Gastrocnemius medialis (tissue), 4 donors: ENCODE results near the gene TMEM234. TPM values are rescaled to one million over a fixed set of nuclear protein-coding genes. Genes with fewer than 3 reads are reported as not detected.
A peak's percentile ranks its signal among the peaks of the same experiment; 100 is the strongest.

ENCODE experiments used
- ATAC-seq, 2 donors: fragments of 150-250 bp; one replicate each; pipeline ENCODE4 v1.9.1; 2016
- DNase-seq, 2 donors: peaks; one replicate each; pipeline ENCODE4 v3.0.0-alpha.2; 2019
- H3K27ac ChIP-seq, 4 donors: fragments of 200-600 bp; sonication (generic); 1 replicate in 1 of 4; 2 replicates in 3 of 4; pipeline ENCODE4 v1.5.1; 2016 to 2018; ENCODE audit warnings: mild to moderate bottlenecking in 2 of 4, moderate library complexity in 1 of 4
- H3K27me3 ChIP-seq, 3 donors: fragments of 200-600 bp; sonication (generic) in 2 of 3; 1 replicate in 1 of 3; 2 replicates in 2 of 3; pipeline versions ENCODE4 v1.5.1 to v1.6.0; 2016 to 2019; ENCODE audit warnings: mild to moderate bottlenecking in 1 of 3, moderate library complexity in 1 of 3
- H3K36me3 ChIP-seq, 2 donors: fragments of 200-600 bp; sonication (generic) in 1 of 2; one replicate each; pipeline ENCODE4 v1.5.1; 2017 to 2018
- H3K4me1 ChIP-seq, 2 donors: fragments of 200-600 bp; sonication (generic) in 1 of 2; one replicate each; pipeline ENCODE4 v1.5.1; 2016 to 2017; ENCODE audit warnings: mild to moderate bottlenecking in 2 of 2
- H3K4me3 ChIP-seq, 4 donors: fragments of 200-600 bp; sonication (generic) in 3 of 4; 1 replicate in 1 of 4; 2 replicates in 3 of 4; pipeline ENCODE4 v1.5.1; 2016 to 2019; ENCODE audit warnings: mild to moderate bottlenecking in 2 of 4
- H3K9me3 ChIP-seq, 3 donors: fragments of 200-600 bp; sonication (generic) in 2 of 3; 1 replicate in 1 of 3; 2 replicates in 2 of 3; pipeline ENCODE4 v1.5.1; 2016 to 2019
- CTCF ChIP-seq, 5 experiments: fragments of 450-650 bp in 3 of 5; fragments of 200-600 bp in 2 of 5; sonication (generic) in 2 of 5; IDR thresholded peaks in 4 of 5; conservative IDR thresholded peaks in 1 of 5; 1 replicate in 4 of 5; 2 replicates in 1 of 5; pipeline ENCODE4 v1.5.1; 2016 to 2019; ENCODE audit warnings: antibody characterized with exemption in 5 of 5, mild to moderate bottlenecking in 3 of 5, moderate library complexity in 3 of 5
- POLR2A ChIP-seq, 2 donors: fragments of 450-650 bp; IDR thresholded peaks; one replicate each; pipeline ENCODE4 v1.6.1; 2017; ENCODE audit warnings: antibody characterized with exemption in 2 of 2, mild to moderate bottlenecking in 2 of 2, moderate library complexity in 2 of 2
- in situ Hi-C, 4 donors: fragments of 200-750 bp; cut with MboI; loops; one replicate each; pipeline versions ENCODE4 v1.15.0 to v1.8.0; 2017; ENCODE audit warnings: low sequenced_read_pairs in 4 of 4
- intact Hi-C: fragments of 100-400 bp; cut with DNase I; formaldehyde crosslinking; loops from one replicate; pipeline ENCODE4 v1.15.1; 2023; ENCODE audit warnings: low total_unique reads
- total RNA-seq, 4 donors: library from RNA; depleted of rRNA; stranded (reverse); fragments of >200 nt; gene quantifications; one replicate each; pipeline versions ENCODE4 v1.1.0 to v1.2.3, GENCODE V29; 2016

The TMEM234 gene
- total RNA-seq, 4 donors from 2014 or later, result 1.6 to 4.6 (median 4.4) TPM

- intact Hi-C loops, result no loop called here
- no peaks in the 10 kb centered on the region for H3K36me3 ChIP-seq
- in situ Hi-C loops, result no loop called here
- peak within 1 kb of the TSS; percentile 47 to 73 (median 70) for H3K27ac ChIP-seq
- TF ChIP-seq CTCF (IDR thresholded peaks at IDR 0.05 in 4 of 5, conservative IDR thresholded peaks at IDR 0.05 in 1 of 5) (no peak), POLR2A (IDR thresholded peaks at IDR 0.05) (no peak)
- peaks cover 16 to 38% of the 10 kb centered on the region in 2 donors for H3K4me1 ChIP-seq
- H3K4me3 ChIP-seq, result no peak within 1 kb of the TSS
- no peaks in the 10 kb centered on the region for H3K27me3 ChIP-seq
- DNase-seq (no peak), ATAC-seq (no peak)
- no peaks in the 10 kb centered on the region for H3K9me3 ChIP-seq
These were observed 29.0 kb upstream of the TMEM234 start, which contains the start of gene LCK for GRCh38 chr1:32250893-32251716. LCK (plus strand) TSS chr1:32251265; CDS start chr1:32274330, 23,065 bp downstream.

- peak overlapping the region; percentile 64 to 76 (median 70) for H3K27ac ChIP-seq
- TF ChIP-seq CTCF (IDR thresholded peaks at IDR 0.05 in 4 of 5, conservative IDR thresholded peaks at IDR 0.05 in 1 of 5), result no peak
- TF ChIP-seq POLR2A (IDR thresholded peaks at IDR 0.05), result peak in 1 of 2 donors; percentile 19
- no peaks in the 10 kb centered on the region for H3K27me3 ChIP-seq
- DNase-seq (peak in 1 of 2 donors; percentile 35), ATAC-seq (peak; percentile 23 to 35)
- intact Hi-C loops, result no loop called here
- H3K4me1 ChIP-seq, result peaks cover 16 to 49% of the 10 kb centered on the region in 2 donors
- H3K36me3 ChIP-seq, result no peaks in the 10 kb centered on the region
- in situ Hi-C loops, result no loop called here
- no peaks in the 10 kb centered on the region for H3K9me3 ChIP-seq
- no peak overlapping the region for H3K4me3 ChIP-seq
These were observed 27.8 kb upstream of the TMEM234 start for GRCh38 chr1:32249831-32250525.

- Histone ChIP-seq H3K4me1 (peaks cover 16 to 50% of the 10 kb centered on the region in 2 donors), H3K27me3 (no peaks in the 10 kb centered on the region), H3K9me3 (no peaks in the 10 kb centered on the region), H3K36me3 (no peaks in the 10 kb centered on the region), H3K27ac (peak overlapping the region; percentile 64 to 76 (median 70)), H3K4me3 (no peak overlapping the region)
- ATAC-seq, result peak; percentile 23 to 63
- DNase-seq, result peak; percentile 28 to 70
- peak; percentile 71 to 82 (median 75) for TF ChIP-seq CTCF (IDR thresholded peaks at IDR 0.05 in 4 of 5, conservative IDR thresholded peaks at IDR 0.05 in 1 of 5)
- TF ChIP-seq POLR2A (IDR thresholded peaks at IDR 0.05), result no peak
- intact Hi-C loops (no loop called here), in situ Hi-C loops (no loop called here)
These were observed 26.1 kb upstream of the TMEM234 start for GRCh38 chr1:32247983-32248889.

- DNase-seq, result no peak
- intact Hi-C loops (no loop called here), in situ Hi-C loops (no loop called here)
- Histone ChIP-seq H3K27ac (peak overlapping the region; percentile 64 to 76 (median 70)), H3K4me1 (peaks cover 18 to 44% of the 10 kb centered on the region in 2 donors), H3K36me3 (no peaks in the 10 kb centered on the region), H3K4me3 (peak overlapping the region in 1 of 4 donors; percentile 3), H3K9me3 (no peaks in the 10 kb centered on the region), H3K27me3 (no peaks in the 10 kb centered on the region)
- TF ChIP-seq POLR2A (IDR thresholded peaks at IDR 0.05) (no peak), CTCF (IDR thresholded peaks at IDR 0.05 in 4 of 5, conservative IDR thresholded peaks at IDR 0.05 in 1 of 5) (no peak)
- ATAC-seq, result no peak
These were observed 25.3 kb upstream of the TMEM234 start for GRCh38 chr1:32247452-32247851.
